Vagina (tissue), 2 donors: ENCODE results near the gene DEPP1. TPM values are rescaled to one million over a fixed set of nuclear protein-coding genes. Genes with fewer than 3 reads are reported as not detected.

Experiments
- DNase-seq, 2 donors: peaks; one replicate each; pipeline ENCODE4 v3.0.0-alpha.2; 2017; ENCODE audit errors: extremely low spot score in 2 of 2
- H3K27ac ChIP-seq: fragments of 200-600 bp; sonication (generic); one replicate; pipeline ENCODE4 v1.5.1; 2019
- H3K27me3 ChIP-seq: fragments of 200-600 bp; sonication (generic); one replicate; pipeline ENCODE4 v1.5.1; 2019
- H3K36me3 ChIP-seq, 2 donors: fragments of 200-600 bp; sonication (generic); one replicate each; pipeline ENCODE4 v1.5.1; 2017 to 2019
- H3K4me1 ChIP-seq: fragments of 200-600 bp; sonication (generic); one replicate; pipeline ENCODE4 v1.5.1; 2019
- H3K4me3 ChIP-seq, 2 donors: fragments of 200-600 bp; sonication (generic); 1 replicate in 1 of 2; 2 replicates in 1 of 2; pipeline ENCODE4 v1.5.1; 2016 to 2019
- H3K9me3 ChIP-seq: fragments of 200-600 bp; sonication (generic); one replicate; pipeline ENCODE4 v1.5.1; 2019
- CTCF ChIP-seq, 3 experiments: fragments of 450-650 bp in 2 of 3; fragments of 200-600 bp in 1 of 3; sonication (generic) in 1 of 3; IDR thresholded peaks; one replicate each; pipeline ENCODE4 v1.5.1; 2017 to 2019; ENCODE audit warnings: antibody characterized with exemption in 3 of 3, mild to moderate bottlenecking in 2 of 3, moderate library complexity in 2 of 3
- POLR2A ChIP-seq, 2 donors: fragments of 450-650 bp; IDR thresholded peaks; one replicate each; pipeline ENCODE4 v1.6.1; 2017; ENCODE audit warnings: antibody characterized with exemption in 2 of 2, mild to moderate bottlenecking in 2 of 2, moderate library complexity in 2 of 2
- POLR2AphosphoS5 ChIP-seq, 2 donors: sonication (generic); formaldehyde crosslinking; IDR thresholded peaks; one replicate each; pipeline ENCODE4 v1.9.0; 2017; ENCODE audit warnings: antibody characterized with exemption in 2 of 2, mild to moderate bottlenecking in 2 of 2, low read depth in 1 of 2; ENCODE audit not compliant: insufficient read depth in 1 of 2
- intact Hi-C: fragments of 100-400 bp; cut with DNase I; formaldehyde crosslinking; loops from one replicate; pipeline ENCODE4 v1.15.1; 2023
- total RNA-seq: library from RNA; depleted of rRNA; stranded (reverse); fragments of >200 nt; gene quantifications from one replicate; pipeline ENCODE4 v1.2.3, GENCODE V29; 2016

DEPP1 gene
- total RNA-seq, 1 donor from 2014 or later: 155 TPM

- Histone ChIP-seq H3K9me3 (no peaks in the 10 kb centered on the region), H3K4me3 (no peak overlapping the region), H3K27me3 (no peaks in the 10 kb centered on the region), H3K4me1 (peaks cover 29% of the 10 kb centered on the region), H3K36me3 (no peaks in the 10 kb centered on the region), H3K27ac (peak overlapping the region; percentile 3)
- intact Hi-C loops: no loop called here
- no peak for TF ChIP-seq POLR2AphosphoS5 (IDR thresholded peaks at IDR 0.05; ENCODE audit: insufficient read depth in 1 of 2, low read depth in 1 of 2)
- DNase-seq: no peak
These were observed 11.7 kb upstream of the DEPP1 start for GRCh38 chr10:44990302-44990655.

- no peaks in the 10 kb centered on the region for H3K9me3 ChIP-seq
- intact Hi-C loops: no loop called here
- no peaks in the 10 kb centered on the region for H3K27me3 ChIP-seq
- H3K36me3 ChIP-seq: no peaks in the 10 kb centered on the region
- H3K4me1 ChIP-seq: peaks cover 23% of the 10 kb centered on the region
- TF ChIP-seq POLR2AphosphoS5 (IDR thresholded peaks at IDR 0.05; ENCODE audit: insufficient read depth in 1 of 2, low read depth in 1 of 2) (no peak), POLR2A (IDR thresholded peaks at IDR 0.05) (no peak), CTCF (IDR thresholded peaks at IDR 0.05) (no peak)
- H3K4me3 ChIP-seq: no peak overlapping the region
- peak in 1 of 2 donors; percentile 77 for DNase-seq
- no peak overlapping the region for H3K27ac ChIP-seq
These were observed 11.1 kb upstream of the DEPP1 start for GRCh38 chr10:44989597-44990301.

GRCh38 chr10:44988957-44989585, 10.5 kb upstream of the DEPP1 start:
- Histone ChIP-seq H3K27me3 (no peaks in the 10 kb centered on the region), H3K27ac (no peak overlapping the region), H3K4me1 (peaks cover 18% of the 10 kb centered on the region), H3K9me3 (no peaks in the 10 kb centered on the region), H3K36me3 (no peaks in the 10 kb centered on the region), H3K4me3 (no peak overlapping the region)
- intact Hi-C loops: no loop called here
- DNase-seq: no peak
- no peak for TF ChIP-seq POLR2AphosphoS5 (IDR thresholded peaks at IDR 0.05; ENCODE audit: insufficient read depth in 1 of 2, low read depth in 1 of 2)
- TF ChIP-seq CTCF (IDR thresholded peaks at IDR 0.05): no peak
- TF ChIP-seq POLR2A (IDR thresholded peaks at IDR 0.05): no peak

GRCh38 chr10:44986670-44987069, 8.1 kb upstream of the DEPP1 start:
- Histone ChIP-seq H3K4me1 (peaks cover 13% of the 10 kb centered on the region), H3K36me3 (no peaks in the 10 kb centered on the region), H3K27ac (peak overlapping the region; percentile 7), H3K9me3 (no peaks in the 10 kb centered on the region), H3K4me3 (no peak overlapping the region), H3K27me3 (no peaks in the 10 kb centered on the region)
- no peak for TF ChIP-seq CTCF (IDR thresholded peaks at IDR 0.05)
- no peak for TF ChIP-seq POLR2A (IDR thresholded peaks at IDR 0.05)
- intact Hi-C loops: no loop called here
- no peak for DNase-seq

- no peaks in the 10 kb centered on the region for H3K36me3 ChIP-seq
- DNase-seq: no peak
- peaks cover 16% of the 10 kb centered on the region for H3K4me1 ChIP-seq
These were observed 7.6 kb upstream of the DEPP1 start for GRCh38 chr10:44986179-44986578.

More at GRCh38 chr10:44986179-44986578, 7.6 kb upstream of the DEPP1 start:
- no peaks in the 10 kb centered on the region for H3K9me3 ChIP-seq
- H3K27me3 ChIP-seq: no peaks in the 10 kb centered on the region
- TF ChIP-seq POLR2A (IDR thresholded peaks at IDR 0.05) (no peak), POLR2AphosphoS5 (IDR thresholded peaks at IDR 0.05; ENCODE audit: insufficient read depth in 1 of 2, low read depth in 1 of 2) (no peak), CTCF (IDR thresholded peaks at IDR 0.05) (no peak)
- intact Hi-C loops: no loop called here
- peak overlapping the region; percentile 7 for H3K27ac ChIP-seq
- H3K4me3 ChIP-seq: no peak overlapping the region
